Bronchial epithelial cell (primary cell): ENCODE data around the gene CACNA1G. TPM values are rescaled to one million over a fixed set of nuclear protein-coding genes. Genes with fewer than 3 reads are reported as not detected.

Experiments used
- DNase-seq: peaks from one replicate; pipeline ENCODE4 v3.0.0-alpha.2; 2010; ENCODE audit warnings: low read depth
- FAIRE-seq: peaks from 2 replicates; lab custom pipeline; 2011; peaks lifted over from hg19 to GRCh38; lab: Jason Lieb, UNC
- H3K27me3 ChIP-seq: 2 replicates; pipeline ENCODE4 v1.5.1; 2011; ENCODE audit warnings: low read length; ENCODE audit not compliant: control insufficient read depth, insufficient read depth
- H3K36me3 ChIP-seq: 2 replicates; pipeline ENCODE4 v1.5.1; 2011; ENCODE audit warnings: low read length; ENCODE audit not compliant: control insufficient read depth, insufficient read depth
- H3K4me3 ChIP-seq: 2 replicates; pipeline ENCODE4 v1.5.1; 2011; ENCODE audit warnings: mild to moderate bottlenecking, low read depth, low read length, control low read depth
- CTCF ChIP-seq: IDR thresholded peaks from 2 replicates; pipeline ENCODE4 v1.5.1; 2011; ENCODE audit warnings: mild to moderate bottlenecking, moderate library complexity, low read length, control low read depth, inconsistent platforms; ENCODE audit not compliant: insufficient read depth, severe bottlenecking
- total RNA-seq: library from RNA; depleted of rRNA; stranded (reverse); fragments of >200 nt; gene quantifications from 2 replicates; pipeline ENCODE4 v1.2.1, GENCODE V29; 2014

Gene CACNA1G
- not detected in 2 replicates for total RNA-seq

GRCh38 chr17:50560185-50560824 lies at the start of gene CACNA1G:
Gene CACNA1G, plus strand, starts transcription at chr17:50560715. Its CDS starts 745 bp downstream, at chr17:50561460.
- no peak for TF ChIP-seq CTCF
- Histone ChIP-seq H3K36me3 (peaks cover 3% of the 10 kb centered on the region), H3K27me3 (peaks cover 48% of the 10 kb centered on the region), H3K4me3 (peak within 1 kb of the TSS; percentile 31)
- peak; percentile 59 for DNase-seq
- FAIRE-seq = no peak

- H3K36me3 ChIP-seq = no peaks in the 10 kb centered on the region
- DNase-seq = peak; percentile 34
- no peak for TF ChIP-seq CTCF
- no peaks in the 10 kb centered on the region for H3K27me3 ChIP-seq
- H3K4me3 ChIP-seq = no peak overlapping the region
- FAIRE-seq = no peak
These were observed 49.5 kb upstream of the CACNA1G start for GRCh38 chr17:50511058-50511457.

GRCh38 chr17:50513495-50513894 lies 47.0 kb upstream of the CACNA1G start:
- Histone ChIP-seq H3K27me3 (no peaks in the 10 kb centered on the region), H3K36me3 (no peaks in the 10 kb centered on the region), H3K4me3 (no peak overlapping the region)
- no peak for TF ChIP-seq CTCF
- FAIRE-seq (no peak), DNase-seq (no peak)

- no peak overlapping the region for H3K4me3 ChIP-seq
- TF ChIP-seq CTCF = no peak
- no peak for FAIRE-seq
- DNase-seq = no peak
- H3K36me3 ChIP-seq = no peaks in the 10 kb centered on the region
- H3K27me3 ChIP-seq = no peaks in the 10 kb centered on the region
These were observed 46.1 kb upstream of the CACNA1G start for GRCh38 chr17:50514388-50514787.

DNA sequence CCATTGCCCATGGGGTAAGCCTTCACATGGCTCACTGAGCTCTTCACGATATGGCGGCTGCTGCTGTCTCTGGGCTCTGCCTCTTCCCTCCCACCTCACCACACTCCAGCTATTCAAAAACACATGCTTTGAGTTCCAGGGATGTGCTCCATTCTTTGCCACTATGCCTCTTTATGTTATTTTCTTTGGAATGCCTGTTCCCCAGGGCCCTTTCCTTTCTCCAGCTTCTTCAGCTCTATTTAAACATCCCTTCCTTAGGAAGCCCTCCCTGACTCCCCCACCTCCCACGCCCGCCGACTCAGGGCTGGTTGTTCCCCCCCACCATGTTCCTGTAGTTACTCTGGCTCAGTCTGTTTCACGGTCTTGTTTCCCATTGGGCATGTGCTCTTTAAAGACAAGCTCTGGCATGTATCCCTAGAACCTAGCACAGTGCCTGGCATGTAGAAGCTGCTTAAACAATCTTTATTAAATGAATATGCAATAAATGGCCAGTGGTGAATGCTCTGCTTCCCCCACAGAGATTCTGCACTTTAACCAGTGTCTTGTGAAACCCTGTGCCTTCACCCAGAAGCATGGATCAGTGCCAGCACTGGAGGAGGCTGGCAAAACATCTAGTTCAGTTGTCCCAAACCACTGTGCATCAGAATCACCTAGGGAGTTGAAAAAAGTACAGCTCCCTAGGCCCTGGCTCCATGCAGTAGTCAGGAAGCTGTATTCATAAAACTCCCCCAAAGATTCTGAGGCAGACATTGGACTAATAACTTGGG lies 45.4 kb upstream of the CACNA1G start:
- no peak overlapping the region for H3K4me3 ChIP-seq
- no peaks in the 10 kb centered on the region for H3K36me3 ChIP-seq
- DNase-seq (peak; percentile 45), FAIRE-seq (no peak)
- TF ChIP-seq CTCF = no peak
- no peaks in the 10 kb centered on the region for H3K27me3 ChIP-seq
